ENCODE data around the gene PTPRN2.
A peak's percentile ranks its signal among the peaks of the same experiment; 100 is the strongest.
"Not testable (repeated sequence)": the region's sequence is repeated elsewhere in the genome, so short reads cannot be mapped to it uniquely, and the experiment has no call there.

Gene PTPRN2

DNA sequence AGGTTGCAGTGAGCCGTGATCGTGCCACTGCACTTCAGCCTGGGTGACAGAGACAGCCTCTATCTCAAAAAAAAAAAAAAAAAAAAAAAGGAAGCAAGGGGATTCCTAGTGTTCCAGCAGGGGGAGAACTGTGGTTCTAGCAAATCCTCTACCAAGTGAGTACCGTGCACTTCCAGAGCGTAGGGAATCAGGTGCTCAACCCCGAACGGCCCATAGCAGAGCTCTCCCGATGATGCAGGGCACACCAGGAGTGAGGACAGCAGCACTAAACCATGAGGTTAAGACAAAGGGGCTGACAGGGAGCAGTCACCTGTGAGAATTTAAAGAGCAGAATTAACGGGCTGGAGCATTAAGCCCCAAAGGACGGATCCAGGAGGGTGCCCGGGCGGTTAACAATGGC, 173.6 kb downstream of the PTPRN2 start:
- FAIRE-seq = no peak

- no peak for FAIRE-seq
These were observed 176.2 kb downstream of the PTPRN2 start for GRCh38 chr7:158411232-158411950.

GRCh38 chr7:158410720-158411119, 176.9 kb downstream of the PTPRN2 start:
- FAIRE-seq = no peak

DNA sequence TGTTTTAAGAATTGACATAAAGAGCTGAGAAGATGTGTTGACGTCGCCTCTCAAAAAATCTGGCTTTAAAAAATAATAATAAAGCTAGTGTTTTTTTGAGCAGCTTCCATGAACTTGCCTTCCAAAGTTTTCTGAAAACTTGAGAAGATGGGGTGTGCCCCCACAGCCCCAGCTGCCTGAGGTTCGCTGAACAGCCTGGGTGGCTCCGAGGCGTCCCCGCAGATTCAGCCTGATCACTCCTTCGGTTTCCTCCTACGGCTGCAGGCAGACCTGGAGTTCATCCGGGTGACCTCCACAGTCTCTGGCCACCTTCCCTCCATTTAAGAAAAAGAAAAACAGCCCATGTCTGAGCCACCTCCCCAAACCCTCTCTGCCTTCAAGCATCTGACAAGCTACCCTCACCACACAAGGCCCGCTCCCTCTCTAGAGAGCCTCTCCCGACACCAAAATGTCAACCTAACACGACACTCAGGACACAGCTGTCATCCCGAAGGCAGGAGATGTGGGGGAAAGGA, 177.8 kb downstream of the PTPRN2 start:
- no peak for FAIRE-seq

- no peak for FAIRE-seq
These were observed 178.5 kb downstream of the PTPRN2 start for GRCh38 chr7:158409120-158409519.

- no peak for FAIRE-seq
These were observed 179.2 kb downstream of the PTPRN2 start for GRCh38 chr7:158408318-158408920.

DNA sequence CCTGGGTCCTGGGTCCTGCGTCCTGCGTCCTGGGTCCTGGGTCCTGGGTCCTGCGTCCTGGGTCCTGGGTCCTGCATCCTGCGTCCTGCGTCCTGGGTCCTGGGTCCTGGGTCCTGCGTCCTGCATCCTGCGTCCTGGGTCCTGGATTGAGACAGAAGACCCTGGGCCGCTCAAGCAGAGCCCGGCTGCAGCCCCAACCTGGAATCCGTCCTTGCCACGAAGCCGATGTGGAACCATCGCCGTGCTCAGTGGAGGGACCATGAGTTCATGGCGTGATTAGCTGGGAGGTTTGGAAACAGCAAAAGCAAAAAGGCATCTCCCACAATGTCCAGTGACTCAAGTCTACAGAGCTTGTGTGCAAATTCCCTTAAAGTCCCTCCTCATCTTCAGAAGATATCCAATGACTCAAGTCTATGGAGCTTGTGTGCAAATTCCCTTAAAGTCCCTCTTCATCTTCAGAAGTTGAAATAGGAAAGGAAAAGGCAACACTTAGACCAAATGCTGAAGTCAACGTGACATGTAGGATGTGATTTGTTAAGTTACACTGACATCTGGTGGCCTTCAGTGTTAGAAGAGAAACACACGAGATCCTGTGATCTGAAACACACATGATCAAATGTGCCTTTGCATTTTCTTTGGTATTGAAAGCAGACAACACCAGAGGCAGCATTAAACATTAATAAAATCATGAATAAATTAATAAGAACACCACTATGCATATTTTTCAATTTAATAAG, 179.9 kb downstream of the PTPRN2 start:
- peak; percentile 62 for FAIRE-seq

DNA sequence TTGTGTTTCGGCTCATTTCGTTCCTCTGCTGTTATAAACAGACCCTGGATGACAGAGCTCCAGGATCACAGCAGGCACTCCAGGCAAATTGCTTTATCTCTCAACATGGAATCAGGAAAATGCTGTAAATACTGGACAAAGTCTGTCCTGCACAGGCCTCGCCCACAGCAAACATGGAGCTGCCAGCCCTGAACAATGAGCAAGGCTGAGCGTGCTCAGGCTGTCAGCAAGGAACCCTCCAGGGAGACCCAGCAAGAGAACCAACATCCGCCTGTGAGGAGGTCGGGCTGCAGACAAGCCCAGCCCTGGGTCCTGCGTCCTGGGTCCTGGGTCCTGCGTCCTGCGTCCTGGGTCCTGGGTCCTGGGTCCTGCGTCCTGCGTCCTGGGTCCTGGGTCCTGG, 180.8 kb downstream of the PTPRN2 start:
- no peak for FAIRE-seq

- FAIRE-seq = no peak
These were observed 181.3 kb downstream of the PTPRN2 start for GRCh38 chr7:158406364-158406763.

GRCh38 chr7:158405771-158406170, 181.9 kb downstream of the PTPRN2 start:
- FAIRE-seq = not testable (repeated sequence)

- no peak for FAIRE-seq
These were observed 182.3 kb downstream of the PTPRN2 start for GRCh38 chr7:158405324-158405723.

DNA sequence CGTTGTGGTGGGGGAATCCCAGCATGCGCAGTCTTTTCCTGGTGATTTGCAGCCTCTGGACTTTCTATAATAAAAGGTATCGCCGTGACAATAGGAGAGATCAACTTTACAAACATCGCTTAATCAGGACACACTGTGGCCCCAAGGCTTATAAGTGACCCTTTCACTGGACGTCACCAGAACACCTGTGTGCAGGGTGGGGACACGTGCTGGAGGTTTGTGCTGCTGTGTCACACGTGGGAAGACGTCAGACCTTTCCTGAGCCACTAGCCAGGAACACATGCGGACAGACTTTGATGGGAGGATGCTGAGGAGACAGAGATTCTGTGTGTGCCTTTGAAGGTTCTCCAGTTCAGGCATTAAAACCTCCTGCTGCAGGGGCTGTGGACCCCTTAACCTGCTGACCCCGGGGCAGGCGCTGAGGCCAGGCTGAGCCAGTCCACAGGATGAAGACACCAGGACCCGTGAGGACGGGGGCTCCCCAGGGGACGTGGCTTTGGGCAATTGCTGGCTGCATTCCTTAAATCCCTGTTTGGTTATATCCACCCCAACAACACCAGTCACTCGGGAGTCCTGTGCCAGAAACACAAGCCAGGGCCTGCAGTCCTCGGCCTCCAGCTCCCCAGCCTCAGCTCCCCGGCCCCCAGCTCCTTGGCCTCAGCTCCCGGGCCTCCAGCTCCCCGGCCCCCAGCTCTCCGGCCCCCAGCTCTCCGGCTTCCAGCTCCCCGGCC, 183.4 kb downstream of the PTPRN2 start:
- FAIRE-seq = no peak

- FAIRE-seq = no peak
These were observed 184.4 kb downstream of the PTPRN2 start for GRCh38 chr7:158403013-158403821.

DNA sequence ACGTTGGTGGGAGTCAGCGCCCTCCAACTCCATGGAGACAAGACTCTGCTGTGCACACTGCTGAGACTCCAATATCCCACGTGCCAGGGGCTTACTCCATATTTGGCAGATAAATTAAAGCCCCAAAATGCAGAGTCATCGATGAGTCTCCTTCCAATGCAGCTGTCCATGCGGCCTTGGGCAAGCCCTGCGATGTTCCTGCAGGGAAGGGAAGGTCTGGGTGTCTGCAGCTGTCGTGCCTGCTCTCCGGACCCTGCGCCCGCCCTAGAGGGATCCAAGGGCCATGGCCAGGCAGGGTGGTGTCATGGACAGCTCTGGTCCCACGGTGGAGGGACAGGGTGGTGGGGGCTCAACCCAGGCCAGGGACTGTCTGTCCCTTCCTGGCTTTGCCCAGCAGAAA, 185.2 kb downstream of the PTPRN2 start:
- FAIRE-seq = no peak

DNA sequence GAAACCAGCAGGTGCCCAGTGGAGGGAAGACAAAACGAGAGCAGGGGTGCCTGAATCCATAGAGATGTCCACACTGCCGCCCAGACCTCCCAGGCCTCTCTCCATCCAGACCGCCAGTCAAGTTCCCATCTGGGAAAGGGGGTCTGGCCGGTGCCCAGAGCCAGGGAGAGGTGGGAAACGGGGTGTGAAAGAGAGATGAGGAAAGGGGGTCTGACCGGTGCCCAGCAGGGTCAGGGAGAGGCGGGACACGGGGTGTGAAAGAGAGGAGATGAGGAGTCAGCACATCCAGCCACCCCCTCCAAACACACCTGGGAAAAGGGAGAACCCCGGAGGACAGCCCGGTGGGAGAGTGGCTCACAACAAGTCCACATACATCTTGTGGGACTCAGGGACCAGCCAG, 185.8 kb downstream of the PTPRN2 start:
- no peak for FAIRE-seq

- no peak for FAIRE-seq
These were observed 186.3 kb downstream of the PTPRN2 start for GRCh38 chr7:158401295-158401694.

- no peak for FAIRE-seq
These were observed 186.9 kb downstream of the PTPRN2 start for GRCh38 chr7:158400601-158401225.

DNA sequence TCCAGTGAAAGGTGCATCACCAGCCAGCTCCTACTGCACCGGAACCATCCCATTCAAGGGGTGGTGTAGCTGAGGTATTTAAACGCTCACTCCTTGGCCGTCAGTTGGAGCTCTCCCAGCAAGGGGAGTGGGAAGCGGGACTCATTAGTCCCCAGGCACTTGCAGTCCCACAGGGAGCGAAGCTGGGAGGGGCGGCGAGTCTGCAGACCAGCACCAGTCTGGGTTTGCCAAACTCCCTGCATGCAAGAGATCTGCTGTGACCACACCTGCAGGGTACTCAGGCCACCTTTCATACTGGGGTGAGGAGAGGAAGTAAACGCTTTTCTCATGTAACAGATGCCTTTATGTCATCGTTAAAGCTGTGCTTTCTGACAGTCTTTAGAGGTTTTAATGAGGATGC, 187.9 kb downstream of the PTPRN2 start:
- no peak for FAIRE-seq

- no peak for FAIRE-seq
These were observed 188.9 kb downstream of the PTPRN2 start for GRCh38 chr7:158398750-158399149.

DNA sequence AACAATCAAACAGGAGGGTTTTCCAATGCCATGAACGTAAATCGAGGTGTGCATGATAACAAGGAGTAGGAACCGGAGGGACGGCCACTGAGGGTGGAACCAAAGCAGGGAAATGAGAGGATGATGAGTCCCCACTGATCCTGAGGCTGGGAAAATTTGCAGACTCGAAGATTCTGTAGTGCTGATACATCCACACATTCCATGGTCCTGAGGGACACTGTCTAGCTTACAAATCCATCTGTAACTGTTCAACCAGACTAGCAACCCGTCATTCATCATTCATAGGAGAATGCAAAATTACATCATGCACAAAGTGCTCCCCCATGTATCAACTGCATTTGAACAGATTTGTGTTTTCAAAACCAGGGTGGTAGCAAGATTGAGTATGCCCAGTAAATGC, 189.7 kb downstream of the PTPRN2 start:
- FAIRE-seq = no peak

DNA sequence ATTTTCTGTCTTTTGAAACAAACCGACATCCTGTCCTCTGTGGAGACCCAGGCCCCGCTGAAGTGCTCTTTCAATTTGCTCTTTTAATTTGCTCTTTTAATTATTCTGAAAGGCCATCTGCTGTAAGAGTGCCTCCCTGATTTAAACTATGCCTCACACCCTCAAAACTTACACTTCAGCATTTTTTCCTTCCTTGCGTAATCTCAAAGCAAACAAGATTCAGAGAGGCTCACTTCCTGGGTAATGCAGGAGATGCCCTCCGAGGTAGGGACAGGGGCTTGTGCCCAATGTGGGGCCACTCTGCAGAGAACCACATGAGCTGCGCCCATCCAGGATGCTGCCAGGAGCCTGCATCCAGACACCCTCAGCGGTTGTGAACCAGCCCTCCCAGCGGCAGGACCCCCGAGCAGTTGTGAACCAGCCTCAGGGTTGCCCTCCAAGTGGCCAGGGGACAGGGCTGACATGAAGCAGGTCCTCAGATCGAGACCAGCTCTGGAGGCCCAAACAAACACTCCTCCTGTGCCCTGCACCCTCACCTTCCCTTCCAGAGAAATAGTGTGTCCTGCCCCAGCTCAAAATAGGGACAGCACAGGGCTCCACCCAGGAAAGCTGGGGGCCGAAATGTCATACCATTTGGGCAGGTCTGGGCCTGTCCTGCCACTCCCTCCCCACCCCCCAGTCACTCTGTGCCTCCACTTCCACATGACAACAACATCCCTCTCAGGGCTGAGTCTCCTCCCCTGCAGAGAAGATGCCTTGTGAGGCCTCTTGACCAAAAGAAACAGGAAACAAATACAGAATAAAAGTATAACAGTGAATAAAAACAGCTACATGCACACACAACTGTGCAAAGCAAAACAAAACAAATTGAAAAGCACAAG, 190.4 kb downstream of the PTPRN2 start:
- no peak for FAIRE-seq
